Renal cortical epithelial cell (primary cell): ENCODE measurements around the gene GARNL3. TPM values are rescaled to one million over a fixed set of nuclear protein-coding genes. Genes with fewer than 3 reads are reported as not detected.
A peak's percentile ranks its signal among the peaks of the same experiment; 100 is the strongest.

Experiments
- DNase-seq: peaks from one replicate; pipeline ENCODE4 v3.0.0-alpha.2; 2011; ENCODE audit warnings: low read depth
- total RNA-seq: library from RNA; depleted of rRNA; stranded (reverse); fragments of >200 nt; gene quantifications from 2 replicates; pipeline ENCODE4 v1.2.3, GENCODE V29; 2014

GARNL3 gene
- total RNA-seq, 1 donor from 2014 or later: 13.9 TPM

GRCh38 chr9:127386981-127387380, 122.4 kb downstream of the GARNL3 start:
- DNase-seq: no peak

- DNase-seq: peak; percentile 78
Observed at GRCh38 chr9:127388037-127388855, 123.7 kb downstream of the GARNL3 start.

- peak; percentile 6 for DNase-seq
Observed at GRCh38 chr9:127388856-127389238, 124.3 kb downstream of the GARNL3 start.

- DNase-seq: no peak
Observed at GRCh38 chr9:127389381-127390247, 125.0 kb downstream of the GARNL3 start.

- no peak for DNase-seq
Observed at GRCh38 chr9:127390248-127390545, 125.6 kb downstream of the GARNL3 start.

- DNase-seq: no peak
Observed at GRCh38 chr9:127390563-127390962, 126.0 kb downstream of the GARNL3 start.

- no peak for DNase-seq
Observed at GRCh38 chr9:127392166-127392565, 127.6 kb downstream of the GARNL3 start.

GRCh38 chr9:127392976-127393375, 128.4 kb downstream of the GARNL3 start:
- no peak for DNase-seq

- no peak for DNase-seq
Observed at GRCh38 chr9:127393645-127394044, 129.1 kb downstream of the GARNL3 start.

- no peak for DNase-seq
Observed at GRCh38 chr9:127395497-127396252, 131.1 kb downstream of the GARNL3 start.

- DNase-seq: no peak
Observed at GRCh38 chr9:127396253-127396807, 131.8 kb downstream of the GARNL3 start.

GRCh38 chr9:127396808-127397645, 132.5 kb downstream of the GARNL3 start, which contains the start of gene SLC2A8:
SLC2A8 (plus strand) TSS chr9:127397169; CDS start chr9:127397231, 62 bp downstream.
- DNase-seq: peak; percentile 99

GRCh38 chr9:127397646-127398274, 133.2 kb downstream of the GARNL3 start:
- no peak for DNase-seq

GRCh38 chr9:127398275-127398647, 133.7 kb downstream of the GARNL3 start:
- no peak for DNase-seq

- no peak for DNase-seq
Observed at GRCh38 chr9:127398715-127399400, 134.3 kb downstream of the GARNL3 start.

GRCh38 chr9:127399736-127400269, 135.2 kb downstream of the GARNL3 start:
- DNase-seq: no peak

GRCh38 chr9:127402401-127403090, 138.0 kb downstream of the GARNL3 start:
- DNase-seq: no peak

GRCh38 chr9:127403507-127404192, 139.1 kb downstream of the GARNL3 start:
- no peak for DNase-seq
